ENCODE results near the gene EML4. TPM values are rescaled to one million over a fixed set of nuclear protein-coding genes. Genes with fewer than 3 reads are reported as not detected.
"Not testable (repeated sequence)": the region's sequence is repeated elsewhere in the genome, so short reads cannot be mapped to it uniquely, and the experiment has no call there.

The EML4 gene
- total RNA-seq, 1 donor from 2014 or later = 68.2 TPM

- Histone ChIP-seq H3K9ac (ENCODE audit: low read length) (no peak overlapping the region), H3K79me2 (ENCODE audit: insufficient read depth, low read length) (no peaks in the 10 kb centered on the region), H4K20me1 (ENCODE audit: insufficient read depth, low read length) (no peaks in the 10 kb centered on the region), H3K36me3 (ENCODE audit: insufficient read depth, low read length) (no peaks in the 10 kb centered on the region), H3K9me3 (ENCODE audit: insufficient read depth, low read depth, low read length) (no peaks in the 10 kb centered on the region), H3K4me2 (ENCODE audit: low read length) (no peak overlapping the region), H3K4me3 (ENCODE audit: insufficient read depth, low read depth, low read length) (no peak overlapping the region), H3K4me1 (ENCODE audit: insufficient read depth, low read length) (no peaks in the 10 kb centered on the region), H3K27me3 (ENCODE audit: insufficient read depth, low read length) (no peaks in the 10 kb centered on the region), H3K27ac (ENCODE audit: low read depth, low read length) (no peak overlapping the region), H2AFZ (ENCODE audit: low read depth, low read length) (no peak overlapping the region)
- no peak for FAIRE-seq
- Mint-ChIP-seq H3K36me3 (ENCODE audit: low read depth, unreplicated experiment) (peaks cover 2% of the 10 kb centered on the region), H3K27me3 (ENCODE audit: low read depth, unreplicated experiment) (no peaks in the 10 kb centered on the region), H3K27ac (ENCODE audit: unreplicated experiment) (no peak overlapping the region), H3K4me3 (ENCODE audit: unreplicated experiment) (no peak overlapping the region), H3K9me3 (ENCODE audit: unreplicated experiment) (no peaks in the 10 kb centered on the region), H3K4me1 (ENCODE audit: low read depth, unreplicated experiment) (no peaks in the 10 kb centered on the region)
- TF ChIP-seq CTCF (IDR thresholded peaks at IDR 0.05; ENCODE audit: insufficient read depth, low read depth, low read length) (no peak), EZH2 (IDR thresholded peaks at IDR 0.05; ENCODE audit: insufficient read depth, low read length) (no peak)
- DNase-seq (ENCODE audit: low read depth) = no peak
Measured at GRCh38 chr2:42267530-42267929, 98.4 kb downstream of the EML4 start.

- H3K27ac ChIP-seq (ENCODE audit: low read depth, low read length) = no peak overlapping the region
- no peaks in the 10 kb centered on the region for H3K79me2 ChIP-seq (ENCODE audit: insufficient read depth, low read length)
- FAIRE-seq = no peak
- no peaks in the 10 kb centered on the region for H3K4me1 ChIP-seq (ENCODE audit: insufficient read depth, low read length)
- no peak overlapping the region for H2AFZ ChIP-seq (ENCODE audit: low read depth, low read length)
- H3K9me3 ChIP-seq (ENCODE audit: insufficient read depth, low read depth, low read length) = no peaks in the 10 kb centered on the region
- H4K20me1 ChIP-seq (ENCODE audit: insufficient read depth, low read length) = no peaks in the 10 kb centered on the region
- Mint-ChIP-seq H3K4me1 (ENCODE audit: low read depth, unreplicated experiment) (no peaks in the 10 kb centered on the region), H3K27me3 (ENCODE audit: low read depth, unreplicated experiment) (no peaks in the 10 kb centered on the region), H3K4me3 (ENCODE audit: unreplicated experiment) (no peak overlapping the region), H3K27ac (ENCODE audit: unreplicated experiment) (no peak overlapping the region), H3K9me3 (ENCODE audit: unreplicated experiment) (no peaks in the 10 kb centered on the region), H3K36me3 (ENCODE audit: low read depth, unreplicated experiment) (peaks cover 2% of the 10 kb centered on the region)
- no peak overlapping the region for H3K4me3 ChIP-seq (ENCODE audit: insufficient read depth, low read depth, low read length)
- peak; percentile 4 for DNase-seq (ENCODE audit: low read depth)
- no peaks in the 10 kb centered on the region for H3K36me3 ChIP-seq (ENCODE audit: insufficient read depth, low read length)
- H3K9ac ChIP-seq (ENCODE audit: low read length) = no peak overlapping the region
- no peak for TF ChIP-seq EZH2 (IDR thresholded peaks at IDR 0.05; ENCODE audit: insufficient read depth, low read length)
- TF ChIP-seq CTCF (IDR thresholded peaks at IDR 0.05; ENCODE audit: insufficient read depth, low read depth, low read length) = no peak
- H3K4me2 ChIP-seq (ENCODE audit: low read length) = no peak overlapping the region
- H3K27me3 ChIP-seq (ENCODE audit: insufficient read depth, low read length) = no peaks in the 10 kb centered on the region
Measured at GRCh38 chr2:42268528-42269151, 99.5 kb downstream of the EML4 start.

GRCh38 chr2:42270757-42271156 is 101.6 kb downstream of the EML4 start:
- no peak overlapping the region for H3K9ac ChIP-seq (ENCODE audit: low read length)
- H3K4me2 ChIP-seq (ENCODE audit: low read length) = no peak overlapping the region
- Mint-ChIP-seq H3K4me1 (ENCODE audit: low read depth, unreplicated experiment) (no peaks in the 10 kb centered on the region), H3K27ac (ENCODE audit: unreplicated experiment) (no peak overlapping the region), H3K9me3 (ENCODE audit: unreplicated experiment) (no peaks in the 10 kb centered on the region), H3K36me3 (ENCODE audit: low read depth, unreplicated experiment) (peaks cover 2% of the 10 kb centered on the region), H3K4me3 (ENCODE audit: unreplicated experiment) (no peak overlapping the region), H3K27me3 (ENCODE audit: low read depth, unreplicated experiment) (no peaks in the 10 kb centered on the region)
- no peak overlapping the region for H3K27ac ChIP-seq (ENCODE audit: low read depth, low read length)
- FAIRE-seq = no peak
- no peaks in the 10 kb centered on the region for H3K9me3 ChIP-seq (ENCODE audit: insufficient read depth, low read depth, low read length)
- H3K36me3 ChIP-seq (ENCODE audit: insufficient read depth, low read length) = no peaks in the 10 kb centered on the region
- H3K4me1 ChIP-seq (ENCODE audit: insufficient read depth, low read length) = no peaks in the 10 kb centered on the region
- H3K4me3 ChIP-seq (ENCODE audit: insufficient read depth, low read depth, low read length) = no peak overlapping the region
- no peak for DNase-seq (ENCODE audit: low read depth)
- no peaks in the 10 kb centered on the region for H3K79me2 ChIP-seq (ENCODE audit: insufficient read depth, low read length)
- no peak overlapping the region for H2AFZ ChIP-seq (ENCODE audit: low read depth, low read length)
- no peak for TF ChIP-seq CTCF (IDR thresholded peaks at IDR 0.05; ENCODE audit: insufficient read depth, low read depth, low read length)
- no peak for TF ChIP-seq EZH2 (IDR thresholded peaks at IDR 0.05; ENCODE audit: insufficient read depth, low read length)
- H3K27me3 ChIP-seq (ENCODE audit: insufficient read depth, low read length) = no peaks in the 10 kb centered on the region
- H4K20me1 ChIP-seq (ENCODE audit: insufficient read depth, low read length) = no peaks in the 10 kb centered on the region

- H3K27ac Mint-ChIP-seq (ENCODE audit: unreplicated experiment); H3K4me3 ChIP-seq (ENCODE audit: insufficient read depth, low read depth, low read length); H4K20me1 ChIP-seq (ENCODE audit: insufficient read depth, low read length); H3K27me3 Mint-ChIP-seq (ENCODE audit: low read depth, unreplicated experiment); H3K4me2 ChIP-seq (ENCODE audit: low read length); H3K79me2 ChIP-seq (ENCODE audit: insufficient read depth, low read length); H3K4me1 Mint-ChIP-seq (ENCODE audit: low read depth, unreplicated experiment); H3K27me3 ChIP-seq (ENCODE audit: insufficient read depth, low read length); H3K9me3 ChIP-seq (ENCODE audit: insufficient read depth, low read depth, low read length); H3K36me3 ChIP-seq (ENCODE audit: insufficient read depth, low read length); H3K27ac ChIP-seq (ENCODE audit: low read depth, low read length); H2AFZ ChIP-seq (ENCODE audit: low read depth, low read length); H3K4me3 Mint-ChIP-seq (ENCODE audit: unreplicated experiment); H3K9ac ChIP-seq (ENCODE audit: low read length); H3K4me1 ChIP-seq (ENCODE audit: insufficient read depth, low read length); FAIRE-seq; H3K36me3 Mint-ChIP-seq (ENCODE audit: low read depth, unreplicated experiment); H3K9me3 Mint-ChIP-seq (ENCODE audit: unreplicated experiment): not testable (repeated sequence)
- peak; percentile 21 for DNase-seq (ENCODE audit: low read depth)
Measured at GRCh38 chr2:42271246-42271645, 102.1 kb downstream of the EML4 start.

Data from astrocyte (in vitro differentiated cells and primary cell).